Measurements from ENCODE around the gene NRSN2. TPM values are rescaled to one million over a fixed set of nuclear protein-coding genes. Genes with fewer than 3 reads are reported as not detected.

Gene NRSN2
- total and polyA plus RNA-seq, 7 experiments from 2014 or later = 0.24 to 2.1 (median 1.3) TPM

GRCh38 chr20:396619-397431 is 49.9 kb downstream of the NRSN2 start:
- Histone ChIP-seq H3K4me3 (ENCODE audit: low read length) (no peak overlapping the region), H3K27ac (ENCODE audit: low read depth, low read length) (no peak overlapping the region), H3K36me3 (ENCODE audit: control insufficient read depth in 2 of 3, insufficient read depth in 3 of 3, low read length in 3 of 3) (peaks cover 0 to 61% (median 6%) of the 10 kb centered on the region in 3 experiments), H3K4me1 (ENCODE audit: control insufficient read depth in 2 of 2, insufficient read depth in 2 of 2, low read length in 2 of 2) (peaks cover 0 to 3% of the 10 kb centered on the region in 2 donors), H3K27me3 (ENCODE audit: control insufficient read depth in 2 of 2, insufficient read depth in 2 of 2, low read length in 2 of 2) (no peaks in the 10 kb centered on the region), H3K9me3 (ENCODE audit: control insufficient read depth in 2 of 3, low read length in 3 of 3) (no peaks in the 10 kb centered on the region)
- no peaks in the 10 kb centered on the region for H3K9me3 Mint-ChIP-seq
- H3K4me3 Mint-ChIP-seq = no peak overlapping the region
- POLR2A ChIA-PET = interaction anchor here (0.7 kb wide), 1 partner anchor 42 kb away, joined by 3 read pairs; no protein-coding TSS in a partner anchor
- intact Hi-C loops (cut with micrococcal nuclease) = no loop called here
- no peak for ATAC-seq
- peak overlapping the region in 1 of 9 donors; percentile 29 for H3K27ac Mint-ChIP-seq
- H3K36me3 Mint-ChIP-seq = peaks cover 0 to 38% (median 19%) of the 10 kb centered on the region in 5 donors
- no peaks in the 10 kb centered on the region for H3K27me3 Mint-ChIP-seq
- CTCF ChIA-PET = no interaction called here
- no peak for DNase-seq
- H3K4me1 Mint-ChIP-seq = peaks cover 2 to 13% (median 3%) of the 10 kb centered on the region in 7 donors

- no peak overlapping the region for H3K4me3 ChIP-seq (ENCODE audit: low read length)
- Mint-ChIP-seq H3K36me3 (peaks cover 0 to 34% (median 17%) of the 10 kb centered on the region in 5 donors), H3K4me1 (peaks cover 4 to 20% (median 8%) of the 10 kb centered on the region in 7 donors), H3K27me3 (no peaks in the 10 kb centered on the region), H3K27ac (peak overlapping the region in 1 of 9 donors; percentile 23), H3K4me3 (no peak overlapping the region), H3K9me3 (no peaks in the 10 kb centered on the region)
- CTCF ChIA-PET = no interaction called here
- intact Hi-C loops (cut with micrococcal nuclease) = no loop called here
- H3K4me1 ChIP-seq (ENCODE audit: control insufficient read depth in 2 of 2, insufficient read depth in 2 of 2, low read length in 2 of 2) = peaks cover 0 to 11% of the 10 kb centered on the region in 2 donors
- ATAC-seq (no peak), DNase-seq (no peak)
- no peaks in the 10 kb centered on the region for H3K27me3 ChIP-seq (ENCODE audit: control insufficient read depth in 2 of 2, insufficient read depth in 2 of 2, low read length in 2 of 2)
- POLR2A ChIA-PET = no interaction called here
- H3K9me3 ChIP-seq (ENCODE audit: control insufficient read depth in 2 of 3, low read length in 3 of 3) = no peaks in the 10 kb centered on the region
- H3K27ac ChIP-seq (ENCODE audit: low read depth, low read length) = no peak overlapping the region
- peaks cover 0 to 53% (median 6%) of the 10 kb centered on the region in 3 experiments for H3K36me3 ChIP-seq (ENCODE audit: control insufficient read depth in 2 of 3, insufficient read depth in 3 of 3, low read length in 3 of 3)
These were observed 50.7 kb downstream of the NRSN2 start for GRCh38 chr20:397432-398237.

GRCh38 chr20:399182-399707 is 52.3 kb downstream of the NRSN2 start:
- Histone ChIP-seq H3K9me3 (ENCODE audit: control insufficient read depth in 2 of 3, low read length in 3 of 3) (no peaks in the 10 kb centered on the region), H3K36me3 (ENCODE audit: control insufficient read depth in 2 of 3, insufficient read depth in 3 of 3, low read length in 3 of 3) (peaks cover 0 to 39% (median 6%) of the 10 kb centered on the region in 3 experiments), H3K4me3 (ENCODE audit: low read length) (no peak overlapping the region), H3K4me1 (ENCODE audit: control insufficient read depth in 2 of 2, insufficient read depth in 2 of 2, low read length in 2 of 2) (peaks cover 0 to 15% of the 10 kb centered on the region in 2 donors), H3K27ac (ENCODE audit: low read depth, low read length) (no peak overlapping the region), H3K27me3 (ENCODE audit: control insufficient read depth in 2 of 2, insufficient read depth in 2 of 2, low read length in 2 of 2) (no peaks in the 10 kb centered on the region)
- Mint-ChIP-seq H3K27me3 (no peaks in the 10 kb centered on the region), H3K27ac (no peak overlapping the region), H3K4me1 (peaks cover 4 to 28% (median 14%) of the 10 kb centered on the region in 7 donors), H3K4me3 (no peak overlapping the region), H3K9me3 (peaks cover 0 to 4% (median 0%) of the 10 kb centered on the region in 11 donors), H3K36me3 (peaks cover 0 to 23% (median 11%) of the 10 kb centered on the region in 5 donors)
- ChIA-PET CTCF (no interaction called here), POLR2A (no interaction called here)
- DNase-seq (no peak), ATAC-seq (no peak)
- intact Hi-C loops (cut with micrococcal nuclease) = no loop called here

GRCh38 chr20:400128-400453 is 53.2 kb downstream of the NRSN2 start:
- intact Hi-C loops (cut with micrococcal nuclease) = loop anchor here in 1 of 2 donors (10.0 kb wide), 1 partner anchor 825 kb away; the partner anchor contains the start of gene RAD21L1
- Mint-ChIP-seq H3K4me3 (no peak overlapping the region), H3K36me3 (peaks cover 0 to 20% (median 11%) of the 10 kb centered on the region in 5 donors), H3K9me3 (peaks cover 0 to 4% (median 0%) of the 10 kb centered on the region in 11 donors), H3K27ac (no peak overlapping the region), H3K4me1 (peaks cover 4 to 30% (median 14%) of the 10 kb centered on the region in 7 donors), H3K27me3 (no peaks in the 10 kb centered on the region)
- Histone ChIP-seq H3K27ac (ENCODE audit: low read depth, low read length) (no peak overlapping the region), H3K36me3 (ENCODE audit: control insufficient read depth in 2 of 3, insufficient read depth in 3 of 3, low read length in 3 of 3) (peaks cover 0 to 31% (median 6%) of the 10 kb centered on the region in 3 experiments), H3K9me3 (ENCODE audit: control insufficient read depth in 2 of 3, low read length in 3 of 3) (no peaks in the 10 kb centered on the region), H3K4me3 (ENCODE audit: low read length) (no peak overlapping the region), H3K4me1 (ENCODE audit: control insufficient read depth in 2 of 2, insufficient read depth in 2 of 2, low read length in 2 of 2) (peaks cover 0 to 15% of the 10 kb centered on the region in 2 donors), H3K27me3 (ENCODE audit: control insufficient read depth in 2 of 2, insufficient read depth in 2 of 2, low read length in 2 of 2) (no peaks in the 10 kb centered on the region)
- DNase-seq = no peak
- POLR2A ChIA-PET = no interaction called here
- CTCF ChIA-PET = no interaction called here
- ATAC-seq = no peak

- H3K4me3 Mint-ChIP-seq = no peak overlapping the region
- Histone ChIP-seq H3K4me1 (ENCODE audit: control insufficient read depth in 2 of 2, insufficient read depth in 2 of 2, low read length in 2 of 2) (peaks cover 0 to 15% of the 10 kb centered on the region in 2 donors), H3K27ac (ENCODE audit: low read depth, low read length) (no peak overlapping the region), H3K4me3 (ENCODE audit: low read length) (no peak overlapping the region), H3K27me3 (ENCODE audit: control insufficient read depth in 2 of 2, insufficient read depth in 2 of 2, low read length in 2 of 2) (no peaks in the 10 kb centered on the region), H3K9me3 (ENCODE audit: control insufficient read depth in 2 of 3, low read length in 3 of 3) (no peaks in the 10 kb centered on the region), H3K36me3 (ENCODE audit: control insufficient read depth in 2 of 3, insufficient read depth in 3 of 3, low read length in 3 of 3) (peaks cover 0 to 25% (median 6%) of the 10 kb centered on the region in 3 experiments)
- H3K9me3 Mint-ChIP-seq = peaks cover 0 to 4% (median 0%) of the 10 kb centered on the region in 11 donors
- ChIA-PET CTCF (no interaction called here), POLR2A (interaction anchor here (0.6 kb wide), 1 partner anchor 56 kb away, joined by 3 read pairs; no protein-coding TSS in a partner anchor)
- peaks cover 0 to 20% (median 11%) of the 10 kb centered on the region in 5 donors for H3K36me3 Mint-ChIP-seq
- peak; percentile 24 for ATAC-seq
- no peak for DNase-seq
- H3K4me1 Mint-ChIP-seq = peaks cover 4 to 34% (median 14%) of the 10 kb centered on the region in 7 donors
- no peaks in the 10 kb centered on the region for H3K27me3 Mint-ChIP-seq
- intact Hi-C loops (cut with micrococcal nuclease) = loop anchor here in 1 of 2 donors (10.0 kb wide), 1 partner anchor 824 kb away; the partner anchor contains the start of gene RAD21L1
- no peak overlapping the region for H3K27ac Mint-ChIP-seq
These were observed 53.8 kb downstream of the NRSN2 start for GRCh38 chr20:400454-401275.

Measured in naive thymus-derived CD4-positive, alpha-beta T cell (primary cell).